8988T (cell line): ENCODE results near the gene PLEKHA7.
"Not testable (repeated sequence)": the region's sequence is repeated elsewhere in the genome, so short reads cannot be mapped to it uniquely, and the experiment has no call there.

ENCODE experiments used
- DNase-seq: peaks from one replicate; pipeline ENCODE4 v3.0.0; 2011

The PLEKHA7 gene

DNA sequence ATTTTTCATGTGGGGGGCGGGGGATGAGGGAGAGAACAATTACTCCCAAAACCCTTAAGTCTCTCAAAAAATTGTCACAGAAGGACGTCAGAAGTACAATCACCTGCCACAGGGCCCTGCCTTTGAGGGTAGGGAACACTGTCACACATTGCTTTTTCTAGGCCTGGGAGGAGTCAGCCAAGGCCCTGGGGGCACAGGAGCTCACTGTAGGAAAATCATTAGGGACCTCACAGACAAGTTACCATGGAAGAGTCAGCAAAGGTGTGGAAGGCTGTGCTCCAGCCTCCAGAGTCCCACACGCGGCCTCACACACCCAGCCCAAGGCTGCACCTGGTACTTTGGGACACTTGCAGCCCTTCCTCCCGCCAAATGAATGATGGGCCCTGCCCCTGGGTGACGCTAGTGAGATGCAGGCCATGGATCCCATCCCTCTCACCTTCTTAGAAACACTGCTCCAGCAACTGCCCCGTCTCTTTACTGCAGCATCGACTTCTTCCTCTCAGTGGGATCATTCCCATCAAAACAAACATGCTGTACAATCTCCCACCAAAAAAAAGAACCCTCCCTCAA lies 3.3 kb downstream of the PLEKHA7 start:
- no peak for DNase-seq

DNA sequence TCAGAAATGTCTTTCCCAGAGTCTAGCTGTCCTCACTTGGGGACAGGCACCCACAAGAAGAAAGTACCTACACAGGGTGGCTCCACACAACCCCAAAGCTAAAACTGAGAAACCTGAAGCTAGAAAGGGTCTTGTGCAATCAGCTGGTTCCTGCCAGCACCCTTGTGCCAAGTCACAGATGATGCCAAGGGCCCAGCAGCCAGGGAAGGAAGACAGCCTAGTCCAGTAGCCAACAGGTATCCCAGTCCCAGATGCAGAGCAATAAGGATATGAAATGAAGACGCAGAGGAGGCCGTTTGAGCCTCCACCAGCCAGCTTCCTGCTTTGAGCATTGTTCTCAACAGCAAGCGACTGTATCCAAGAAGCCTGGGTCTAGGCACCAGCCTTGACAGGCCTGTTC lies 6.1 kb downstream of the PLEKHA7 start:
- DNase-seq, result no peak

DNA sequence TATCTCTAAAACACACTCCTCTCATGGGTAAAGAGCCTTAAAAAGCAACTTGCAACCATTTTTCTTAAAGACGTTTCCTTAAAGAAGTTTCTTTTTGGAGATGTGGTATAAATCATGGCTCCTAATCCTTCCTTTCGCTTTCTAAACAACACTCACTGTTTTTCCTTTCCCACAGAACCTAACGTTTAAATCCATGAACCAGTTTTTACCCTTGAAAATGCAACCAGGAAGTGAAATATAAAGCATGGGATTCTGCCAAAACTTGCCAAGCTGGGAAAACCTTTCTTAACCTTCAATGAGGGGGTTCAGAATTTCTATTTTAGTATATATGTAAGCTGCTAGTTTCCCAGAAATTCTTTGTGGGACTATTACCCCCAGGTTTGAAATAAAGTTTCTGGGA lies 8.6 kb downstream of the PLEKHA7 start:
- no peak for DNase-seq

DNA sequence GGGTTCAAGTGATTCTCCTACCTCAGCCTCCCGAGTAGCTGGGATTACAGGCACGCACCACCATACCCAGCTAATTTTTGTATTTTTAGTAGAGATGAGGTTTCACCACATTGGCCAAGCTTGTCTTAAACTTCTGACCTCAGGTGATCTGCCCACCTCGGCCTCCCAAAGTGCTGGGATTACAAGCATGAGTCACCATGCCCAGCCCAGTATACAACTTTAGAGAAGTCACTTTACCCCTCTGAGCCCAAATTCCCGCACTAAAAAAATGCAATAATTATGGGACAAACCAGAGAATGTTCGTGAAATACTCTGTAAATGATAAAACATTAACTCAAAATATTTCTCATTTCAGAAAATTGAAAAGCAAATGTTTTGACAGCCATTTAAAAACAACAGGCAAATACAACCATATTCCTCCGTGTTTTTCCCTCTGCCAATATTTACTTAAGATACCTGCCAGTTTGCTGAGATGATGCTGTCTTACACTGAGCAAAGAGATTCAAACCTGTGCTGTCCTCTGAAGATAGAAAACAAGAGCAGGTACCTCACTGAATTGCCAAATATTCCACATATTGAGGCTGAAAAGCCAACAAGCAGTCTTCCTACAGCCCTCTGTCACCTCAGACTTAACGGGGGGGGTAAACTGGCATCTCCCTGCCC lies 9.6 kb downstream of the PLEKHA7 start:
- no peak for DNase-seq

DNA sequence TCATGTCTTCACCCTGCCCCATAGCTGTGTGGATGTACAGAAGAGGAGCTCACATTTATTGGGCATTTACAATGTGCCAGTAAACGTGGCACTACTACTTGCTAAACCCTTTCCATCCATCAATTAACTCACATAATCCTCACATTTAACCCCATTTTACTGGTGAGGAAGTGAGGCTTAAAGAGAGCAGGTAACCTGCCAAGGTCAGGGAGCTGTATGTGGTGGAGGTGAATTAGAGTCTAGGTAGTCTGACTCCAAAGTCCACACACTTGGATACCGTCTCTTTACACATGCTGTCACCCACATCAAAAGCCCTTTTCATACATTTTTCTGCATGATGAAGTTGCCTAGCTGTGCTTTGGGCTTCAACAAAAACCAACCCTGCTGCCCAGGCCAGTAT lies 10.8 kb downstream of the PLEKHA7 start:
- DNase-seq, result no peak

DNA sequence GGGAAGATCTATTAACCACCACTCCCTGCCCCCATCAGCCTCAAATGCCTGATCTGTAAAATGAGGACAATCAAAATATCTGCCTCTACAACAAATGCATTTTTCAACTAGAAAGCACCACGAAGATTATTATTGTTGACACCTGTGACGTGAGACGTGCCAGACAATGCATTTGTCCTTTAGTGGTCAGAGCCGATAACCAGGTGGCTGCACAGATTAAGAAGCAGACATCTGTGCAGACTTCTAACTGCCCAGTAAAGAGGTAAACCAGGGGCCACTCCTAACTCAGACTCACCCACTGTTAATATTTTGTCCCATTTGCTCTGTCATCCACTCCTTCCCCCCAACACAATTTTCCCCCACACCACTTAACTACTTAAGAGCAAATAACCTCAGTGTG lies 11.7 kb downstream of the PLEKHA7 start:
- no peak for DNase-seq

DNA sequence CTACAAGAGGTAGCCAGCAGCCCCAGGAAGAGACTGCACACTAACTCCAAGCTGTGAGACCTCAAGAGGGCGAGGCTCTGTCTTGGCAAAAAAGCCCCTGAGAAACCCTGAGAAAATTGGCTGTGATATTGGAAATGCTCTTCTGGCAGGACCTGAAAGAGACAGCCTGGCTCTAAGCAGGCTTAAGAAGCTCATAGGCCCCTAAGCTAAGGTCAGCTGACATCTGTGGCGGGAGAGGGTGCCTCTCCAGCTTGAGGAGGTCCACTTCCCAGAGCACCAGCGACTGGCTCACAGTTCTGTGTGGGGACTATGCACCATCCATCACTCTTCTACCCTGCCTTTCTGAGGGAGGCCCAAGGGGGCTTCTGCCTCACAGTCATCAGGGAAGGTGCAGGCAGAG lies 12.4 kb downstream of the PLEKHA7 start:
- DNase-seq, result no peak

DNA sequence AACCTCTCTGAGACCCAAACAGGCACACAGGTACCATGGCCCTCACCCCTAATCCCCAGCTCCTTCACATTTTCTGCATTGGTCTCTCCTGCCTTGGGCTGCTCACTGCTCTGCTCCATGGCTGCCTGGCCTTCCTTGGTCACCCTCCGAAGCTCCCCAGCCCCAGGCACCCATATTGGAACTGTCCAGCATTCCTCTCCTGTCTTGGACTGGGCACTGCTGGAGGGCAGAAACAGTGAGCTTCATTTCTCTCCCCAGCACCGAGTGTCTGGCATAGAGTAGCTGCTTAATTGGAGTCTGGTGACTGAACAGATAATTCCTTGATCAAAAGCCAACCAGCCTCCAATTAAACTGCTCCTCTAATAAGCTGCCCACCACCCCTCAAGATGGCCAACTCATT lies 13.2 kb downstream of the PLEKHA7 start:
- DNase-seq, result no peak

DNA sequence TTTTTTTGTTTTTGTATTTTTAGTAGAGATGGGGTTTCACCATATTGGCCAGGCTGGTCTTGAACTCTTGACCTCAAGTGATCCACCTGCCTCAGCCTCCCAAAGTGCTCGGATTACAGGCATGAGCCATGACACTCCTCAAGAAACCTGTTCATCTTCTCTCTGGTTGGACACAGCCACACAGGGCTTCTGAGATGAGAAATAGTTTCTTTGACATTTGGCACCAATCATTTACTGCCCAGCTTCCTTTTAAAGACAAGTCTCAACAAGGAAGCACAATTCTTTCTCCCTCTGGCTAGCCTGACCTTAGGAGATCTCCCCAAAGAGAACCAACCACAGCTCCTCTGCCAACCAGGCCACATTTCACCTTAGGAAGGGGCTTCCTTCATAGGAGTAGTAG lies 14.0 kb downstream of the PLEKHA7 start:
- DNase-seq, result not testable (repeated sequence)

DNA sequence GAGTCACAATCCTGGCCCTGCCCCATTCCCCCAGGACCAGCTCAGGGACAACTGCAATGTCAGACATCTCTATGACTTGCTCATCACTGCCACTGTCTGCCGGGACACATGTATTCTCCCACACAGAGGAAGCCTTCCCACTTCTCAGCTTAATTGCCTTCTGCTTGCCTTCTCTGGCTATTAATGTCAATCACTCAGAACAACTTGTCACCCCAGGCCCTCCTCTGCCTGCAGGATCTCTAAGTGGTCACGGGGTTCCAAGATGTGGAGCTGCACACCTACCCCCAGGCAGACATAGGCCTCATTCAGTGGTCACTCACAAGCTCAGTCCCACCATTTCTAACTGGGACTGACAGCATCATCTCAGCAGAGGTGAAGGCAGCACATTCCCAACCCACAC lies 15.1 kb downstream of the PLEKHA7 start:
- DNase-seq, result no peak

DNA sequence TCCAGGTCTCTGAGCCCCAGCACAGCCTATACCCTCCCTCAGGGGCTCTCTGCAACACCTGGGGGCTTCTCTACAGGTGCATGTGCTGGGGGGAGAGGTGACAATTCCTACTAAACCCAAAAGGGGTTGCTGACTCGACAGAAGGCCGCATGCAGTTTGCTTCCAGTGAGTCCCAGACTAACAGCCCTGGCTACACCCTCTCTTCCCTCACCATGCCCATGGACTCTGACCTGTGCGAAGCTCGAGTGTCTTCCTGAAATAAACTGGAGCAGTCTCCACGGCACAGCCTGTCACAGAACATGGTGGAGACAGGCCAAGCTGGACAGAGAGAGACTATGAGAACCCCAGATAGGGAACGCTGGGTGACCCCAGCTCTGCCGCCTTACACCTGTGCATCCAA lies 16.6 kb downstream of the PLEKHA7 start:
- DNase-seq, result no peak

DNA sequence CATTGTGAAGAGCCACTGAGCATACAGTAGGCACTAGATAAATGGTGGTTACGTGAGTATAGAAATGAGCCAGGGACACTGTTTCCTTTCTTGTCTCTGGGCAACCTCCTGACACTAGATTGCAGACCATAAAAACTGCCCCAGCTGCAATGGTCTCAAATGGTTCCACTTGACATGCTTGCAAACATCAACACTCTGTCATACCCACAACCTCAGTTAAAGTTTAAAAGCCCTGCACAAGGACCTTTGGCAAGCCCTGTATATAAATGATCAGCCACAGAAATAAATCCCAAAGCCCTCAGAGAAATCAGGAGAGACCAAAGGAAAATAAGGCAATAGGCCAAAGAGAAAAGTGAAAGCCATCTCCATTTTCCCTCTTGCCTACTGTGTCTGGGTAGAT lies 20.7 kb downstream of the PLEKHA7 start:
- DNase-seq, result no peak

DNA sequence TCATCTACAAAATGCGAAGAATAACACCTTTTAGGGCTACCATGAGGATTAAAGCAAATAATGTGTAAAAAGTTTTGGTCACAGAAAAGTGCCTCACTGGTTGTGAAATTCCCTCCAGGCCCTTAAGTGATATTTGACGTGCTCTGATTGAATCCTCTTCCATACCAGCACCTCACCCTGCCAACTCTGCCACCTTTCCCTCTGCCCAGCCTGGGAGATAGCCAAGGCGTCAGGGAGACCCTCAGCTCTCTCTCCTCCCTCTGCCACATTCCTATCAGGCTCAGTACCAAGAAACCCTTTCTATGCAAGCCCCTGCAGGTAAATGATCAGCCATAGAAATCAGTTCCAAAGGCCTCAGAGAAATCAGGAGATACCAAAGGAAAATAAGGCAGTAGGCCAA lies 21.4 kb downstream of the PLEKHA7 start:
- DNase-seq, result no peak

DNA sequence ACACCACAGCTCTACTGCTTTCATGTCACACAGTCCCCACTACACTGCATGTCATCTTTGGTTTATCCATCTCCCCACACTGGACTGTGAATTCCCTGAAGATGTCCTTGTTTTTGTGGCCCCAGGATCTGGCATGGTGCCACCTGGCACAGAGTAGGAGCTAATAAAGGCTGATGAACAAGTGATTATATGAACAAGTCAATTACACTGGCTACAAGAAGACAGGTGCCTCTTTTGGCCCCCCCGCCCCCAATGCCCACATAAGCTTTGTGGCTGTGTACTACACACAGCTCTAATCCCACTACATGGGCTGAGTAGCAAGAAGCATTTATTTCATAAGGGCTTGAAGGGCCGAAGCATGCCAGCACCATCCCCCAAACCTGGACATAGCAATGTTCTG lies 24.7 kb downstream of the PLEKHA7 start:
- no peak for DNase-seq

DNA sequence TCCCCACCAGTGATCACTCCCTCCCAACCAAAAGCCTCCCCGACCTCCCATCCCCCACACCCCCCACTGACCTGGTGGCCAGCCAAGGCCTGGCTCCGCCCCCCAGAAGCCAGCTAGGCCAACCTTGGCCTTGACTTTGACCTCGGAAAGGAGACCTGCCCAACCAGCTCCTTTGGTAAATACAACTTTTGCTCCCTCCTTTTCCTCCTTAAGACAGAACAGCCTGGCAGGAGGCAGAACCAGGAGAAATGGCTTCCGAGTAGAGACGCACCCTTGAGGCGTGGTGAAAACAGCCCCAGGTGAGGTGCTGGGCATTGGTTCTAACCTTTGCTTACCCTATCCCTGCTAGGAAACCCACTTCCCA lies 27.0 kb downstream of the PLEKHA7 start:
- DNase-seq, result no peak

DNA sequence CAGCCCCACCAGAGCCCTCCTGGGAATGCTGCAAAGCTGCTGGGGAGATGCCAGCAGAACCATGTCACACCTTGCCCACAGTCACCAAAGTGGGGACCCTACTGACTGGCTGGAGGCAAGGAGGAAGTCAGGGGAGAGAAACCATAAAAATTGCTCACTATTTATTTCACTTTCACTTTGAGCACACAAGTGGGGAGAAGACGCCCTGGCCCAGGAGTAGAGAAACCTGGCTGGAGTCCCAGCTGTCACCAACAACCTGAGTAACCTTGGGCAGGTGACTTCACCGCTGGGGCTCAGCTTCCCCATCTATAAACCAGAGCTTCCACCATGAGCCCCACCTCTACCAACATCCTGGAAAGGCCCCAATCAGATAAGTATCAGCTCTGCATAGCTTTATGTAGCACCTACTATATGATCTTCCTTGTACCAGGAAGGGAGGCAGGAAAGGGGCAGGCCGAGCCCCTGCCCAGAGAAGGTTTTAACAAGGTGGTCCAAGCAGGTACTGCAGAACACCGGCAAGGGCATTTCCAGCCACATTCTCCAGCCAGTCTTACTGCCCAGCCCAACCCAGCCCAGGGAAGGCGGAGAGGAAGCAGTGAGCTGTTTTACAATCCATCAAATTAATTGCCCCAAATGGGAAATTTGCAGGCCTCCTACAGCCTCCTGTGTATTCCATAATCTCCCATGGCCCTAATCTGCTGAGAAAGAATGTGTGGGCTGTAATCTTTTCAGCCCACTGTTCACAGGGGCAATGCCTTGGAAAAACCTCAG lies 27.6 kb downstream of the PLEKHA7 start:
- no peak for DNase-seq

DNA sequence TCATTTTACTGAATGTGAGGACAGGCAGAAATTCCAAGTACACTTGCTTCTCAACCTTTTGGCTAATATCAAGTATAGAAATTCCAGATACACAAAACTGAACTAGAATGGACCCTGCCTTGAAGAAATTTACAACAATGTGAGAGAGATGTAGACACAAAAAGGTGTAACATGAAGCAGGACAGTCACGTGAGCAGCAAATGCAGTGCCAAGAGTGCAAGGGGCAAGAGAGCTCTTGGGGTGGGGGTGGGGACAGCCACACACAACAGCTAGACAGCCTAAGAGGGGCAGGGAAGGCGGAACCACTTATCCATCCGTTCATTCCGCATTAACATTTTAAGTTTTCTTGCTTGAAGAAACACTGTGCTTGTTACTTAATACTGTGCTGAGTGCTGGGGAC lies 28.9 kb downstream of the PLEKHA7 start:
- DNase-seq, result no peak

DNA sequence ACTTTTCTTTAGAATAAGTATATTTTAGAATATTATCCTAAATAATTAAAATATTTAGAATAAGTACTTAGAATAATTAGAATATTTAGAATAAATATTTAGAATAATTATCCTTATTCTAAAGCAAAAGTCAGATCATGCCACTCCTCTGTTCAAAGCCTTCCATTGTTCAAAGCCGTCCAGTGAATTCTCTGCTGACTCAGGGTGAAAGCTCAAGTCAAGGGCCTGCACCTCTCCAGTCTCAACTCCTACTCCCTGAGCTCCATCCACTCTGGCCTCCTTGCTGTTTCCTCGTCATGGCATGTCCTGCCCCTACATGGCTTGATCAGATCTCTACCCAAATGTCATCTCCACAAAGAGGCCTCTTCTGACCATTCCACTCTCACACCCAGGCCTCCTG lies 30.0 kb downstream of the PLEKHA7 start:
- DNase-seq, result no peak

DNA sequence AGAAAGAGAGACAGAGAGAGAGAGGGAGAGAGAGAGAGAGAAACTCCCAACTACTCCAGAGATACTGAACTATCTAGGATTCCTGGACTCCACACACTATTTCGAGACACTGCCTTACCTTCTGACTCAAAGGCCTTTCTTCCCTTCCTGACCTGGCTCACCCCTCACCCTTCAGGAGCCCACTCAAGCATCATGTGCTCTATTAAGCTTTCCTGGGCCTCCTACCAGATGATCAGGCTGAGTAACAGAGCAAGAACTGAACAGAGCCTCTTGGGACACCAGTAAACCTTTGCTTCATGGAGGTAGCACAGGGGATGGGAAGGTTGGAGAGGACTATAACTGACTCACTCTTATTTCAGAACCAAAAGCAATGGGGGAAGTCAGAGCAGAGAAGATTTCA lies 31.4 kb downstream of the PLEKHA7 start:
- no peak for DNase-seq

DNA sequence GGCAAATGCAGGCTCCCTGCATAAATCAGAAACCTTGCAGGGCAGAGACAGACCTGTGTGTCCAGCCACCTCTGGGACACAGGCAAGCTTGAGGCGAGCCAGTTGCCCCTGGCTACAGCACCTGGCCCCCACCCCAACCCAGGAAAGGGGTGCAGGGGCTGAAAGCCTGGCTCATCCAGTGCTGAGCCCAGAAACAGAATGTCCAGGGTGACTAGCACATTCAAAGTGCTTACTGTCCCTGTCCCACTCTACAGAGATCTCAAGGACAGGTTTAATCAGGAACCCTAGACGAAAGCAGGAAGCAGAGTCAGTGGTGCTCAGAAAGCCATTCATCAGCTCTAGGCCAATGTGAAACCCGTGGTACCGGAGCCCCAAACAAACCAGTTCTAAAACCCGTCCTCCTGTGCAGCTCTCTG lies 31.9 kb downstream of the PLEKHA7 start:
- DNase-seq, result no peak

DNA sequence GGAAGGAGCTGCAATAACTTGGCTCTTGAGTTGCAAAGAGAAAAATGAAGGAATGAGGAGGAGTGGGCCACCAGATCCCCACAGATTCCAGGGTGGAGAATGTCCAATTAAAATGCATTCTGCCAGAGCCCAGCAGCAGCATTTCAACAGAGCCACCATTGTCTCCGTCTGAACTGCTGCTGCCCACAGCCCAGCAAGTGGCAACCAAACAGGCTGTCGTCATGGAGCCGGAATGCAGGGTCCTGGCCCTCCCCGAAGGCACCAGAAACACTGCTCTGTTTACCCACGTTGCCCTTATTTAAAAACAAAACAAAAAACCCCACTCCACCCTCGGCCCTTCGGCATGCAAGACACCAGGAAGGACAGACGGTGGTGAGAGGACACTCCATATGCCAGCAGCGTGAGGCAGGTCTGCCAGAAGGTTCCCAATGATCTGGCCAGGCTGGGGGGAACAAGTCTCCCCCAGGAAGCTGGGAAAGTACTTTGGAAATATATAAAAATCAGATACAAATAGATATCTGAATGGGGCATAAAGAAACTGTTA lies 32.5 kb downstream of the PLEKHA7 start:
- DNase-seq, result no peak

DNA sequence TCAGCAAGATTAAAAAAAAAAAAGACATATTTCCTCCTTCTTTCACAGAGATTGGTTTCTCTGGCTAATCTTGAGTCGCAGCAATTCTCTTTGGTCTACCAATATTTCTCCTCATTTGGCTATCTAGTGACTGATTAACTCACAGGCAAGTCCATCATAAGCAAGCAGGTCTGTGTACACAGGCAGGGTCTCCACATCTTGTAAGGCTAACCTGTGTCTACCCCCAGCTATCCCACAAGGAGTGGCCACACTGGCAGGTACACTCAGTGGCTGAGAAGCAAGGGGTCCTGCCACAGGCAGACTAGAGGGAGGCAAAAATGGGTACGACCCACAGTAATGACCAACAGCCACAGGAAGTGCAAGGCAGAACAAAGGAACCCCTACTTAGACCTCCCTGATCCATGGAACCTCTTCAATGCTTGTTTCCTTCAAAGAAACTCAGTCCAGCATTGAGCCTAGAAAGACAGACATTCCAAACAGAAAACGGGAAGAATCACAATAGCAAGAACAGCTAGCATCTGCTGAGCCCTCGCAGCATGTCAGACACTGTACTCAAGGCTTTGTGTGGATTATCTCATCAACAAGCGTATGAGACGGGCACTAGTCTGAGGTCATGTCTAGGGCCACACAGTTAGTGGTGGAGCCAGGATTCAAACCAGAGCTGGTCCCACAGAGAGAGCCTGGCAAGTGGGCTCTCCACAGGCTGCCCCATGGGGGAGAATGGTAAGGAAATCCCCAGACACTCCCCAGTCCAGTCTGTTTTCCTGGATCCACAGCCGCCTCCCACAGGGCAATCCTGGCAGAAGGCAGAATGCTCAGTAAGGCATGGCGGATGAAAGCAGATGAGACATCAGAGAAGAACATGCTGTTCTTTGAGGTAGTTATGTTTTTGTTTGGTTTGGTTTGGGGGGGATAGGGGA lies 34.3 kb downstream of the PLEKHA7 start:
- DNase-seq, result no peak

DNA sequence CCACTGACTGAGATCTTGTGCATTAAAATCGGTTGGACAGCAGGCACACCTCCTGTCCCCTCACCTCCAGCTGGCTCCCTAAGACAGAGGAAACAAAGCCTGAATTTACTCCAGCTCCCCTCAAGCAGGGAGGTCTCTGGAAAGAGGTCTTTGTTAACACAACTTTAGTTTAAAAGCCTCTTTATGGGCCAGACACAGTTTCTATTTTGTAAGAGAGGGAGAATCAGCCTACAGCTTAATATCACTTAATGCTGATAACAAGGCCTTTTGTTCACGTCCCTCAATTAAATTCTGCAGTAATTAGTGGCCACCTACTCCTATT lies 36.3 kb downstream of the PLEKHA7 start:
- DNase-seq, result no peak
